GM23338 (cell line): Measurements from ENCODE around the gene KEL. TPM values are rescaled to one million over a fixed set of nuclear protein-coding genes. Genes with fewer than 3 reads are reported as not detected.

Source experiments
- ATAC-seq: fragments of 200-7000 bp; cut with Tn5 transposase; 3 replicates; pipeline ENCODE4 v1.9.1; 2020
- DNase-seq: peaks from one replicate; pipeline ENCODE4 v3.0.0-alpha.2; 2015; ENCODE audit warnings: low spot score
- H2AFZ ChIP-seq: fragments of 200-600 bp; sonication (generic); 2 replicates; pipeline ENCODE4 v1.8.0; 2016; ENCODE audit warnings: antibody characterized with exemption, mild to moderate bottlenecking, moderate library complexity
- H3F3A ChIP-seq: fragments of 200-600 bp; sonication (generic); replicated peaks from 2 replicates; pipeline ENCODE4 v1.8.0; 2017; ENCODE audit warnings: antibody characterized with exemption, mixed run types, low read depth
- H3K27ac ChIP-seq: fragments of 200-600 bp; sonication (generic); 2 replicates; pipeline ENCODE4 v1.6.1; 2016; ENCODE audit warnings: low read depth
- H3K27me3 ChIP-seq: fragments of 200-600 bp; sonication (generic); 2 replicates; pipeline ENCODE4 v1.8.0; 2016; ENCODE audit warnings: mild to moderate bottlenecking, mixed run types, moderate library complexity; ENCODE audit not compliant: insufficient read depth
- H3K36me3 ChIP-seq: fragments of 200-600 bp; sonication (generic); 2 replicates; pipeline ENCODE4 v1.8.0; 2016; ENCODE audit warnings: mild to moderate bottlenecking; ENCODE audit not compliant: insufficient read depth
- H3K4me1 ChIP-seq: fragments of 200-600 bp; sonication (generic); 2 replicates; pipeline ENCODE4 v1.8.0; 2016; ENCODE audit warnings: mild to moderate bottlenecking, moderate library complexity; ENCODE audit not compliant: insufficient read depth
- H3K4me2 ChIP-seq: fragments of 200-600 bp; sonication (generic); 2 replicates; pipeline ENCODE4 v1.7.1; 2017; ENCODE audit warnings: mixed run types
- H3K4me3 ChIP-seq: fragments of 200-600 bp; sonication (generic); 2 replicates; pipeline ENCODE4 v1.6.1; 2016; ENCODE audit warnings: mixed run types
- H3K79me2 ChIP-seq: fragments of 200-600 bp; sonication (generic); replicated peaks from 2 replicates; pipeline ENCODE4 v1.8.0; 2017; ENCODE audit warnings: mild to moderate bottlenecking; ENCODE audit not compliant: insufficient read depth
- H3K9me2 ChIP-seq: fragments of 200-600 bp; sonication (generic); 2 replicates; pipeline ENCODE4 v1.8.0; 2017; ENCODE audit not compliant: insufficient read depth
- H4K20me1 ChIP-seq: fragments of 200-600 bp; sonication (generic); replicated peaks from 2 replicates; pipeline ENCODE4 v1.8.0; 2017; ENCODE audit warnings: mild to moderate bottlenecking; ENCODE audit not compliant: insufficient read depth
- H3K27ac Mint-ChIP-seq: 2 replicates; pipeline ENCODE4 v1.8.0; 2020; ENCODE audit warnings: inconsistent platforms, mild to moderate bottlenecking, moderate library complexity, mixed read lengths
- H3K27me3 Mint-ChIP-seq: 3 replicates; pipeline ENCODE4 v1.8.0; 2022; ENCODE audit warnings: low read depth, mild to moderate bottlenecking, moderate library complexity, mixed read lengths, inconsistent platforms; ENCODE audit not compliant: insufficient read depth, poor library complexity
- H3K36me3 Mint-ChIP-seq: 3 replicates; pipeline ENCODE4 v1.8.0; 2021; ENCODE audit warnings: low read depth, mild to moderate bottlenecking, inconsistent platforms, moderate library complexity, mixed read lengths
- H3K4me1 Mint-ChIP-seq: 3 replicates; pipeline ENCODE4 v1.8.0; 2020; ENCODE audit warnings: mild to moderate bottlenecking, inconsistent platforms, mixed read lengths
- H3K4me3 Mint-ChIP-seq: 3 replicates; pipeline ENCODE4 v1.8.0; 2021; ENCODE audit warnings: moderate library complexity, mild to moderate bottlenecking, inconsistent platforms, mixed read lengths
- H3K9me3 Mint-ChIP-seq: 3 replicates; pipeline ENCODE4 v1.8.0; 2020; ENCODE audit warnings: moderate library complexity, mild to moderate bottlenecking, inconsistent platforms, mixed read lengths
- CREB1 ChIP-seq: fragments of 250-450 bp; sonication (Bioruptor Pico); IDR thresholded peaks from 2 replicates; pipeline ENCODE4 v1.5.0; 2020; ENCODE audit warnings: low read depth, mild to moderate bottlenecking, moderate library complexity
- ETS1 ChIP-seq: IDR thresholded peaks from 2 replicates; pipeline ENCODE4 v1.6.1; 2016; ENCODE audit warnings: antibody characterized with exemption
- EZH2 ChIP-seq: fragments of 200-600 bp; sonication (generic); IDR thresholded peaks from one replicate; pipeline ENCODE4 v1.8.0; 2017; ENCODE audit warnings: antibody characterized with exemption, mild to moderate bottlenecking, low read depth; ENCODE audit not compliant: unreplicated experiment
- JUNB ChIP-seq: IDR thresholded peaks from one replicate; pipeline ENCODE4 v1.6.1; 2016; ENCODE audit warnings: antibody characterized with exemption; ENCODE audit not compliant: unreplicated experiment
- NANOG ChIP-seq: IDR thresholded peaks from 2 replicates; pipeline ENCODE4 v1.6.1; 2016; ENCODE audit warnings: antibody characterized with exemption, borderline replicate concordance
- POLR2AphosphoS5 ChIP-seq: IDR thresholded peaks from 2 replicates; pipeline ENCODE4 v1.6.1; 2016; ENCODE audit warnings: antibody characterized with exemption, low read depth
- REST ChIP-seq: IDR thresholded peaks from one replicate; pipeline ENCODE4 v1.6.1; 2018; ENCODE audit warnings: antibody characterized with exemption; ENCODE audit not compliant: unreplicated experiment
- STAT1 ChIP-seq: IDR thresholded peaks from one replicate; pipeline ENCODE4 v1.6.1; 2016; ENCODE audit warnings: antibody characterized with exemption; ENCODE audit not compliant: unreplicated experiment
- ZNF114 ChIP-seq: fragments of 250-450 bp; sonication (Bioruptor Pico); IDR thresholded peaks from 2 replicates; pipeline ENCODE4 v1.5.0; 2020; ENCODE audit warnings: mild to moderate bottlenecking, moderate library complexity
- ZNF331 ChIP-seq: fragments of 250-450 bp; sonication (Bioruptor Pico); IDR thresholded peaks from 2 replicates; pipeline ENCODE4 v1.5.0; 2020; ENCODE audit warnings: low read depth, mild to moderate bottlenecking, moderate library complexity
- ZNF462 ChIP-seq: fragments of 250-450 bp; sonication (Bioruptor Pico); IDR thresholded peaks from 2 replicates; pipeline ENCODE4 v1.5.0; 2020; ENCODE audit warnings: mild to moderate bottlenecking, moderate library complexity
- polyA plus RNA-seq: library from polyadenylated mRNA; unstranded; fragments of >200 nt; fragmentation: Nextera tagmentation; extraction: Ambion mirVana; gene quantifications from 2 replicates; pipeline ENCODE4 v1.2.1, GENCODE V29; 2016
- total RNA-seq: library from RNA; depleted of rRNA; stranded (reverse); fragments of >200 nt; shearing (Covaris generic); gene quantifications from 2 replicates; pipeline ENCODE4 v1.2.3, GENCODE V29; 2014
- TF ChIP-seq, protein P1 (sequence below), 2 experiments: fragments of 200-600 bp in 1 of 2; sonication (generic) in 1 of 2; conservative IDR thresholded peaks; 2 replicates each; pipeline versions ENCODE4 v1.5.1 to v1.6.1; 2016 to 2017; ENCODE audit warnings: antibody characterized with exemption in 2 of 2, low read depth in 2 of 2, mild to moderate bottlenecking in 2 of 2, moderate library complexity in 1 of 2

KEL gene
- total and polyA plus RNA-seq, 2 experiments from 2014 or later, result 1.2 to 3.6 TPM

DNA sequence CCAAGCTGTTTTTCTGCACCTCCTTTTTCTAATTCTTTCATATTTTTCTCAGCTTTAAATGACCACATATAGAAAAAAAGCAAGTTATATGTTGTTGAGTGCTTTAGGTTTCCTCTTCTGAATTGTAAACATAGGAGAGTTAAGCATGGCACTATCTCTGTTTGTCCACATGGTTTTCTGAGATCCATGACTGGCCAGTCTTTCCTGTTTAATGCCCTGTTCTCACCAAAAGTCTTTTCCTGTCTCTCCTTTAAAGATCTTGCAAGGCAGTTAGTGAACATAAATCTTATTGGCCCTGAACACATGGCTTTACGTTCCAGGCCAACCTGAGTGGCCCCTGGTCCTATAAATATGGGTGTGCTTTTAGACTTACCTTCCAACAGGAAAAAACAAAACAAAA is 48.0 kb downstream of the KEL start:
- no peaks in the 10 kb centered on the region for H3K36me3 Mint-ChIP-seq
- Histone ChIP-seq H3K4me3 (no peak overlapping the region), H2AFZ (no peak overlapping the region), H3K27ac (no peak overlapping the region), H3K27me3 (no peaks in the 10 kb centered on the region), H4K20me1 (no peaks in the 10 kb centered on the region), H3K36me3 (no peaks in the 10 kb centered on the region), H3K4me2 (no peak overlapping the region), H3K79me2 (no peaks in the 10 kb centered on the region), H3F3A (no peaks in the 10 kb centered on the region), H3K9me2 (peaks cover 6% of the 10 kb centered on the region), H3K4me1 (no peaks in the 10 kb centered on the region)
- H3K4me1 Mint-ChIP-seq, result peaks cover 2% of the 10 kb centered on the region; the same call in 1 of the 3 replicates
- no peak overlapping the region for H3K27ac Mint-ChIP-seq
- no peaks in the 10 kb centered on the region; the same call in 2 of the 3 replicates for H3K9me3 Mint-ChIP-seq
- no peak overlapping the region for H3K4me3 Mint-ChIP-seq
- TF ChIP-seq, protein P1, sequence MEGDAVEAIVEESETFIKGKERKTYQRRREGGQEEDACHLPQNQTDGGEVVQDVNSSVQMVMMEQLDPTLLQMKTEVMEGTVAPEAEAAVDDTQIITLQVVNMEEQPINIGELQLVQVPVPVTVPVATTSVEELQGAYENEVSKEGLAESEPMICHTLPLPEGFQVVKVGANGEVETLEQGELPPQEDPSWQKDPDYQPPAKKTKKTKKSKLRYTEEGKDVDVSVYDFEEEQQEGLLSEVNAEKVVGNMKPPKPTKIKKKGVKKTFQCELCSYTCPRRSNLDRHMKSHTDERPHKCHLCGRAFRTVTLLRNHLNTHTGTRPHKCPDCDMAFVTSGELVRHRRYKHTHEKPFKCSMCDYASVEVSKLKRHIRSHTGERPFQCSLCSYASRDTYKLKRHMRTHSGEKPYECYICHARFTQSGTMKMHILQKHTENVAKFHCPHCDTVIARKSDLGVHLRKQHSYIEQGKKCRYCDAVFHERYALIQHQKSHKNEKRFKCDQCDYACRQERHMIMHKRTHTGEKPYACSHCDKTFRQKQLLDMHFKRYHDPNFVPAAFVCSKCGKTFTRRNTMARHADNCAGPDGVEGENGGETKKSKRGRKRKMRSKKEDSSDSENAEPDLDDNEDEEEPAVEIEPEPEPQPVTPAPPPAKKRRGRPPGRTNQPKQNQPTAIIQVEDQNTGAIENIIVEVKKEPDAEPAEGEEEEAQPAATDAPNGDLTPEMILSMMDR (conservative IDR thresholded peaks at IDR 0.05; ENCODE audit: low read depth in 2 of 2), result no peak
- TF ChIP-seq ZNF331, result no peak
- TF ChIP-seq REST, result no peak
- no peak for TF ChIP-seq ETS1
- TF ChIP-seq POLR2AphosphoS5, result no peak
- no peak for TF ChIP-seq EZH2
- no peak for TF ChIP-seq STAT1
- TF ChIP-seq ZNF114, result no peak
- no peak for TF ChIP-seq JUNB
- no peak for TF ChIP-seq ZNF462
- TF ChIP-seq NANOG, result no peak
- TF ChIP-seq CREB1 (CRISPR knock-in tag), result no peak
- DNase-seq (no peak), ATAC-seq (no peak)
- H3K27me3 Mint-ChIP-seq, result peaks cover 5% of the 10 kb centered on the region
